ENCODE measurements around the gene CREB5. TPM values are rescaled to one million over a fixed set of nuclear protein-coding genes. Genes with fewer than 3 reads are reported as not detected.

Gene CREB5
- total and polyA plus RNA-seq, 7 donors: 0.86 to 33.8 (median 16.6) TPM

GRCh38 chr7:28581351-28581750 is 169.0 kb downstream of the CREB5 start:
- Histone ChIP-seq H3K27me3 (ENCODE audit: insufficient read depth in 3 of 3, low read length in 2 of 3) (no peaks in the 10 kb centered on the region), H3K36me3 (ENCODE audit: insufficient read depth in 1 of 2, low read depth in 1 of 2) (no peaks in the 10 kb centered on the region), H3K4me3 (no peak overlapping the region), H3K9me3 (no peaks in the 10 kb centered on the region), H3K27ac (no peak overlapping the region), H3K4me1 (no peaks in the 10 kb centered on the region)
- ATAC-seq (no peak), DNase-seq (no peak)
- 82 to 90% (median 82%) methylated on average over 6 of the region's 6 CpGs for WGBS, 3 donors
- intact Hi-C loops (cut with DNase I): no loop called here
- TF ChIP-seq CTCF (IDR thresholded peaks at IDR 0.05): no peak

- 88 to 94% (median 93%) methylated on average over 4 of the region's 4 CpGs for WGBS, 3 donors
- intact Hi-C loops (cut with DNase I): loop anchor here in 1 of 2 donors (2.0 kb wide), 1 partner anchor 29 kb away; no protein-coding TSS in a partner anchor
- ATAC-seq: no peak
- Histone ChIP-seq H3K27ac (no peak overlapping the region), H3K4me1 (no peaks in the 10 kb centered on the region), H3K4me3 (no peak overlapping the region), H3K9me3 (no peaks in the 10 kb centered on the region), H3K27me3 (ENCODE audit: insufficient read depth in 3 of 3, low read length in 2 of 3) (no peaks in the 10 kb centered on the region), H3K36me3 (ENCODE audit: insufficient read depth in 1 of 2, low read depth in 1 of 2) (no peaks in the 10 kb centered on the region)
- TF ChIP-seq CTCF (IDR thresholded peaks at IDR 0.05): no peak
- no peak for DNase-seq
These were observed 169.9 kb downstream of the CREB5 start for GRCh38 chr7:28582226-28582625.

GRCh38 chr7:28584235-28584634 is 171.9 kb downstream of the CREB5 start:
- H3K27me3 ChIP-seq (ENCODE audit: insufficient read depth in 3 of 3, low read length in 2 of 3): no peaks in the 10 kb centered on the region
- H3K4me3 ChIP-seq: no peak overlapping the region
- WGBS, 3 donors: 92 to 96% (median 92%) methylated on average over 4 of the region's 4 CpGs
- H3K36me3 ChIP-seq (ENCODE audit: insufficient read depth in 1 of 2, low read depth in 1 of 2): no peaks in the 10 kb centered on the region
- no peaks in the 10 kb centered on the region for H3K4me1 ChIP-seq
- no peak for TF ChIP-seq CTCF (IDR thresholded peaks at IDR 0.05)
- no peak for DNase-seq
- H3K9me3 ChIP-seq: no peaks in the 10 kb centered on the region
- intact Hi-C loops (cut with DNase I): no loop called here
- no peak overlapping the region for H3K27ac ChIP-seq
- no peak for ATAC-seq

GRCh38 chr7:28586736-28587135 is 174.4 kb downstream of the CREB5 start:
- no peaks in the 10 kb centered on the region for H3K9me3 ChIP-seq
- 32 to 48% (median 36%) methylated on average over 4 of the region's 4 CpGs for WGBS, 3 donors

More at GRCh38 chr7:28586736-28587135, 174.4 kb downstream of the CREB5 start:
- no peak overlapping the region for H3K27ac ChIP-seq
- DNase-seq (no peak), ATAC-seq (no peak)
- TF ChIP-seq CTCF (IDR thresholded peaks at IDR 0.05): no peak
- H3K36me3 ChIP-seq (ENCODE audit: insufficient read depth in 1 of 2, low read depth in 1 of 2): no peaks in the 10 kb centered on the region
- no peaks in the 10 kb centered on the region for H3K4me1 ChIP-seq
- intact Hi-C loops (cut with DNase I): no loop called here
- H3K27me3 ChIP-seq (ENCODE audit: insufficient read depth in 3 of 3, low read length in 2 of 3): no peaks in the 10 kb centered on the region
- H3K4me3 ChIP-seq: no peak overlapping the region

Data from psoas muscle (tissue), 8 donors.